ENCODE data around the gene TMPRSS11F.

TMPRSS11F gene

DNA sequence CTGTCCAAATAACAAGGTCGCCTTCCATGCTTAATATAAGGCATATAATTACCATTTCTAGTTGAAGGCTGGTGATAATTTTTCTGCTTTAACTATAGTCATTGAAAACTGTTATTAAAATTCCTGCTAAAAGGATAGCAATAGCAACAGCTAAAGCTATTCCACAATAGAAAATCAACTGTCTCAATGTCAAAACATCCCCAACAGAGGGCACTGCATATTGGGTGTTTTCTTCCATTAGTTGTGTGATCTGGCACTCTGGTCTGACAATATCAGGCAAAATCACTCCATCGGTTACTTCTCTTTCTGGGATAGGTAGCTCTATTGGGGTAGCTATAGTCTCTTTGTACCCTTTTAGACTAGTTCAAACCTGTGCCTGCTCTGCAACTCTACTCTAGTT is 53.5 kb downstream of the TMPRSS11F start:
- no peak for DNase-seq

DNA sequence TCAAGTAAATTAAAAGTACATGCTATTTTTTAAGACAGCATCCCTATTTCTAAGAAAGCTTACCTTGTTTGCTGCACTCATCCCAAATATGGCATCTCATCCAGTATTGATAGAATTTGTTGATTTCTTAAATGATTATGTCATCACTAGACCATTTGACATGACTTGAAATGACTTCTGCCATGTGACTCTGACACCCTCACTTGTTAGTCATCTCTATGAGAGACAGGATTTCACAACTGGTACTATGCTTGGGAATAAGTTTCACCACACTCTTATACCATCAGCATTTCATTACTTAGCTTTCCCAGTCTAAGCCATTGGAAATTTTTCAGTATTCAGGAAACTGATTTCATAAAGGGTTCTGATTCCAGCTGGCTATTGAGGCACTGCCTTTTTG is 55.3 kb downstream of the TMPRSS11F start:
- no peak for DNase-seq

DNA sequence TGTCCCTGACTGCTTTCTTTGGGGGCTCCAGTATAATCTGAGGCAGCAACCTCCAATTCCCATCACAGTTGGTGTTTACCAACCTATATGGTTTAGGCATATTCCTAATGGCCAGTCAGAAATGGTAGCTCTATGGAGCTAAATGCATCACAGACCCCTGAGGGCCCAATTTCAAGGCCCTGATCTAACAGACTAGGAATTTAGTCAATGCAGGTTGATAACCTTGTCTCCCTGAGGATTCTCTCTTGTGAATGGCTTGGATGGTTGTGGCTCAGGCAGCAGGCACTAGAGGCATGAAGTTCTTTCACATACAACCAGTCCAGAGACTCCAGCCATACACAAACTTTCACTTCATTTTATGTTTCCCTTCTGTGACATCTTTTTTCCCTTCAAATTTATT is 59.4 kb downstream of the TMPRSS11F start:
- no peak for DNase-seq

DNA sequence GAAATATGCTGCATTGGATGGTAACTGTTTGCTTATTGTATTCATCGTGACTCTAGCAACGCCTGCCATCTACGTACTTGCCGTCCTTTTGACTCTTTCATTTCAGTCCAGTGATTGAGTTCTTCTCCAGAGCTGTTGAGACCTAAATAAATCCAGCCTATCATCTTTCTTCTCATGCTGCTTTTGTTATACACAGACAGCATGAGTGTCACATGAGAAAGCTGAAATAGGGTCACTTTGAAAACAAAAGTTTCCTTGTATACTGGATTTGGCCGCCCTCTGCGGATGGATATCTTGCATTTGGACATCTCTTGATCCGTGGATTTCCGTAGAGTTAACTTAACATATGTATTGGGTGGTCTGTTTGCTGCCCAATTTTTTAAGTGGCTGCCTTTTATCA is 67.2 kb downstream of the TMPRSS11F start:
- DNase-seq: no peak

DNA sequence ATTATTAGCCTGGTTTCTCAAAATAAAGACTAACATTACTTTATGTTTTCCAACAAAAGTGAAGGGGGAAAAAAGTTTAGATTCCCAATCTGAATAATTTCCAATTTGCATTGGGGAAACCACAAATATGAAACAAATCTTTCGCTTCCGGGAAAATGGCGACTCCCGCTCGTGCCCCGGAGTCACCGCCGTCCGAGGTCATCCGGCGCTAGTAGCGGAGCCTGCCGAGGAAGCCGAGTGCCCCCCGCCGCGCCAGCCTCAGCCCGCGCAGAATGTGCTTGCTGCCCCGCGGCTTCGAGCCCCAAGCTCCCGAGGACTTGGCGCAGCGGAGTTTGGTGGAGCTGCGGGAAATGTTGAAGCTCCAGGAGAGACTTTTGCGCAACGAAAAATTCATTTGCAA is 91.4 kb downstream of the TMPRSS11F start:
- no peak for DNase-seq

DNA sequence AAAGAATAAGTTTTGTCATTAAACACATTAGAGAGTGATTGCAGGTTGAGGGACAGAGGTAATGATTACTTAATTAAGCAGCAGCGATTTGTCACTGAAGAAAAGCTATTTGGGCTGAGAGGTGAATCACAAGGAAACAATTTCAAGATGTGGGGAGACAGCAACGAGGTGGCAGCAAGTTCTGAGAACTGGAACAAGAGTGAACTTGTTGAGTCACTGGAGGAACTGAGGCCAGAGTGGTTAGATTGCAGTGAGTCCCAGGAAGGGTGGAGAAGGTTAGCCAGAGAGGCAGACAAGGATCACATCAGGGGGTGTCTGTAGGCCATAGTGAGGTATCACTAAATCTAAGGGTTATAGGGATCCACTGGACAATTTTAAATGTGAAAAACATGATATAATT is 108.5 kb downstream of the TMPRSS11F start:
- DNase-seq: no peak

DNA sequence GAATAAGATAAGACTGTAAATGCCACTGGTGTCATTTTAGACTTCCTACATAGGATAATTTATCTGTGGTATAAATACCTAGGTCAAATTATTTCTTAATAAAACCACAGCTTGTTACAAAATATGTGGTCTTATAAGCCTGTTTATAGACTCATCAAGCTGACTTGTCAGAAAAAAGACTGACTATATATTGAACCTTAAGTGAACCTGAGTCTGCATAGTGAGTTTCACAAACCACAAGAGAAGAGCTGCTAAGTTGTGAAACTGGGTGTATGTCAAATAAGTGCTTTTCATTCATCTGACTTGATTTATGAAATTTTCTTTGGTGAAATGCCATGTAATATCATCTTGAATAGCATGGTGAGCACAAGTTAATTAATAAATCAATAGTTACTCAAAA is 118.0 kb downstream of the TMPRSS11F start:
- no peak for DNase-seq
